GM10847 (cell line): ENCODE measurements around the gene BACE2.

ENCODE experiments used
- POLR2A ChIP-seq: IDR thresholded peaks from 2 replicates; pipeline ENCODE4 v1.6.1; 2011; ENCODE audit not compliant: insufficient read length; ENCODE audit errors: extremely low read depth

The BACE2 gene

DNA sequence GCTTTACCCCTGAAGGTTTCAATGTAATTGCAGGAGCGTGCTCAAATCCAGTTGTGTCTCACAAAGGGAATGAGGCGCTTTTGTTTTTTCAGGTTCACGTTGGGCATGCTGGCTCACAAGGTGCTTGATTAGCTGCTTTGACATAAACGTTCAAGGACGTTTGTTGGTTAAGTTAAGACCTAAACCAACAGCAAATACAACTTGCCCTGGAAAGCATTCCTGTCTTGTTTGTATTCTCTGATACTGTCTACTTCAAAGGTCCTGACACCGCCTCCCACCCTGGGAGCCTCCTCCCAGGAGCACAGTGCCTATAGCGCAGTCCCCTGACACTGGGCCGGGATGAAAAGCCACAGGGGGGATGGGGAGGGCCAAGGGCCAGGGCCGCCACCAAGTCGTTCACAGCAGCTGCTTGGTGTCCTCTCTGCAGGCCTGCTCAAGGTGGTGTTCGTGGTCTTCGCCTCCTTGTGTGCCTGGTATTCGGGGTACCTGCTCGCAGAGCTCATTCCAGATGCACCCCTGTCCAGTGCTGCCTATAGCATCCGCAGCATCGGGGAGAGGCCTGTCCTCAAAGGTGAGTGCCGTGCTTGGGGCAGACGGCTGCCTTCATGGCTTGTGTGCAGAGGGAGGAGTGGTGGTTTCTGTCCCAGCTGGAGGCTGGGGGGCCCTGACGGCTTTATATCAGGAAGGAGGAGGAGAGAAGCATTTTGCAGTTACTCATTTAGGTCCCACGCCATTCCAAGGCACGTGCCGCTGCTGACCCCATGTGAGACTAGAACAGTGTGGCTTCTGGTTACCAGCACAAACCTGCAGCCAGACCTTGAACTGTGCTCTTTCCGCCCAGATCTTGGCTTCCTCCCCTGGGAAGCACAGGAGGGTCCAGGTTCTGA is 154.8 kb downstream of the BACE2 start:
- TF ChIP-seq POLR2A, result no peak

DNA sequence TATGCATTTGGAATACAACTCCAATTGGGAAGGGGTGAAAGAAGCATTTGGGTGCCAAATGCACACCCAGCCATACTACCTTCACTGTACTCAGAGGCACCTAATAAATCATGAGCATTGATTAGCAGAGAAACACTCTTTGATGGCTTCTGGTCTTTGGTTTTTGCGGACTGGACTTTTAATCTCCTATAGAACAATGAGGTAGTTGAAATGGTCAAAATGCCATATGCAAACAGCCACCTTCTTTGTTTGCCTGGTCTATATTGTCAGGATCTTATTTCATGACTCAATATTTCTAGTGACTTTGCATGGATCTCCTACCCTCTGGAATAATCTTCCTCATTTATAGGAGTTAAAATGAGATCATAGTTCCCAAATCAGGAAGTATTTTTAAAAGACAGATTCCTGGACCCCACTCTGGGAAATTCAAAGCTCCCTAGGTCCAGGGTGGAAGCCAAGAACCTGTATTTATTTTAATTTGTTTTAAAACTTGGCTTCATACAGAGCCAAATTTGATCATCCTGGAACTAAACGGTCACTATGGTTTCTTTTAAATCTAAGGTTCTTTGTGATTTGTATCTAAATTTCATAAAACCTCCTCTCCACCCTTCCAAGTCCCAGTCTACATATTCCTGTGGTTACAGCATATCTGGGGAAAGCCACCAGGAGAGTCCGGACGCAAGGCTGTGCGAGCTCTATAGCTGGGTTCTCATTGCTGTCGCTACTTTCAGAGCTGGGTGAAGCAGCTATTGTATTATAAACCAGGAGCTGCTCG is 157.4 kb downstream of the BACE2 start:
- TF ChIP-seq POLR2A, result no peak

DNA sequence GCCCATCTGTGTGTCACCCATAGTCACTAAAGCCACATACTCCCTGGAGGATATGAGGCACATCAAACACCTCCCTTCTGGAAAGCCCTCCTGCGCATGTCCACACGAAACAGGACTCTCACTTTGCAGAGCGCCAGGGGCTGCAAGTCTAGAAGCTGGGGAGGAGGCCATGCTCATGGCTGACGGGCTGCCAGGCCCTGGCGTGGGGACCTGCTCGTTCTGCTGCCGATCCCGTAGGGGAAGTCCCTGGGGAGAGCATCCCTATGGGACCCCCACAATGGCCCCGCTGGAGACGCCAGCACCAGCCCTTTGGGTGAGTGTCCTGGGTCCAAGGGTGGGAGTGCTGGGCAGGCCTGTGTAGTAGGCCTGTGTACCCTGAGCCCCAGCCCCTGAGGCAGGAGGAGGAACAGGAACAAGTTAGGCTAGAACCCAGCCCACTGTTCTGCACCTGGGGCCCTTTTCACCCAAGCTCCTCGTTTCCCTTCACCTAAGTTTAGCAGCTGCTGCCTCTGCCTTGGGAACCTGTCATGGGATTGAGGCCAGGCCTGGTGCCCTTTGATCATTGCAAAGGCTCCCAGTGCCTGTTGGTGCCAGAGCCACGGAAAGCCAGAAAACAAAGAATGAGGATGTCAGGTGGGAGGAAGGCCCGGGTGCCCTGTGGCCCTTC is 158.6 kb downstream of the BACE2 start:
- TF ChIP-seq POLR2A, result no peak

DNA sequence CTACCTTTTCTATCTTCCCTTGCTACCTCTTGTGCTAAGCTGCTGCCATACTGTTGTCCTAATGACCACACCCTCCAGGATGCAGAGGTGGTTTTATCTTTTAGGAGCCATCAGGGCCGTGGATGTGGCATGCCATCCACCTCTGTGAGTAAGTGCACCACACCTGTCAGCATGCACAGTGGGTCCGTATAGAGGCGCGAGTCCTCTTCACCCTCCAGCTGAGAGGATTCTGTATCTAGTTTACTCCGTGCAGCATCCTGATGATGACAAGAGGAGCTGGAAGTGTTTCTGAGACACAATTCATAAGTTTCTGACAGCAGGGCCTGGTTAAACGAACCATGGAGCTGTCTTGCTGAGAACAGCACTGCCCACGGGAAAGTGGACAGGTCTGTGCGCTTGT is 159.8 kb downstream of the BACE2 start:
- no peak for TF ChIP-seq POLR2A

DNA sequence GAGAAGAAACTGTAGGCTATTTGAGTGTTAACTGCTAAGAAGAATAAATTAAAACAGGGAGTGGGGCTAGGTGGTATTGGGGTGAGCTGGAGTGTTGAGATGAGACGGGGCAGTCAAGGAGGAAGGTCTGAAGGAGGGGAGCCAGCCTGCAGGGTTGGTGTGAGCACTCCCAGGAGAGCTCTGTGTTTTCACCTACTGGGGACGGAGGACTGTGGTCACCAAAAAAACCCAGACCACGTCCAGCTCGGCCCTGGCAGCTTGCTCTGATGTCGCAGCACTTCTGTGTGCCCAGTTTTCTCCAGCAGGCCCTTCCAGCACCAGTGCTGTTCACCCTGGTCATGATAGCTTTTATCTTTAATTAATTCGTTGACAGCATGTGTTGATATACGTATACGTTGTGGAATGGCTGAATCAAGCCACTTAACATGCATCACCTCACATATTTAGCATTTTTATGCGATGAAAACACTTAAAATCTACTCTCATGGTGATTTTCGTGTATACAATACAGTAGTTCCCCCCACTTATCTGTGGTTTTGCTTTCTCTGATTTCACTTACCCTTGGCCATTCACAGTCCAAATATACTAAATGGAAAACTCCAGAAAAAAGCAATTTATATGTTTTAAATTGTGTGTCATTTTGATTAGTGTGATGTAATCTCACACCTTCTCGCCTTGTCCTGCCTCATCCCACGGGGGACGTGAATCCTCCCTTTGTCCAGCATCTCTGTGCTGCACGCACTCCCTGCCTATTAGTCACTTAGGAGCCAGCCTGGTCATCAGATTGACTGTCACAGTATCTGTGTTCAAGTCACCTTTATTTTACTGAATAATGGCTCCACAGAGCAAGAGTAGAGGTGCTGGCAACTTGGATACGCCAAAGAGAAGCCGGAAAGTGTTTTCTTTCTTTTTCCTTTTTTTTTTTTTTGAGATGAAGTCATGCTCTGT is 161.0 kb downstream of the BACE2 start:
- TF ChIP-seq POLR2A, result no peak
